ENCODE data around the gene COX15. TPM values are rescaled to one million over a fixed set of nuclear protein-coding genes. Genes with fewer than 3 reads are reported as not detected.
"Not testable (repeated sequence)": the region's sequence is repeated elsewhere in the genome, so short reads cannot be mapped to it uniquely, and the experiment has no call there.

Gene COX15
- 23.1 TPM for total RNA-seq (ENCODE audit: insufficient read depth, low replicate concordance)

DNA sequence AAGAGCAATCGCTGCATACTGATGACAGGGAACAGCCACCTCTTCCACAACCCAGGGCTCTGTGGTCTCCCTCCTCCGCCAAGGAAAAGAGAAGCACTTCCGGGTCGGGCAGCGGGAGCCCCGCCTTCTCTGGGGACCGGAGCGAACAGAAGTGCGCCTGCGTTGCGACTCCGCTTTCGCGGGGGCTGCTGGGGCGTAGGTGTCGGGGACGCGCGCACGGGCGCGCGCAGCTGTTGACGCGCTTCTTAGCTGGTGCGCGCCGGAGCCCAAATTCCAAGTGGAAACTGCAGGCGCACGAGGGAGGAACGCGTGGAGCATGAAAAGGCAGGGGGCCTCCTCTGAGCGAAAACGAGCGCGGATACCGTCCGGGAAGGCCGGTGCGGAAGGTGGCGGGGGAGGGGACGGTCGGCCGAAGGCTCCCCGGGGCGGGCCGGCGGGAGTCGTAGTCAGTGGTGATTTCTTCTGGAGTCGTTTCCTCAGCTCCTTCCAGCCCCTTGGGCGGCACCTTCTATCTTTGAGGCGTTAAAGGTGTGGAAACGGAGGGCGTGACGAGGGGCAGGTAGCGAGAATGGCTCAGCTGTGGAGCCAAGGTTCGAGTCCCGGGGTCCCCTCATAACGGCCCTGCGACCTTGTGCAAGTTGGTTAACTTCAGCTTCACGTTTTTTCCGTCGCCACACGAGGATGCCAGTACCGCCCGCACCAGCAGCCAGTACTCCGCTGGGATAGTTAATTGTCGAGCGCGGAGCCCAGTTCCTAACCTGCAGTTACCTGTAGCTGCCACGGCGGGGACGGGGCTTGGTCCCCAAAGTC, at the start of gene COX15, which contains the start of gene CUTC:
Gene COX15, minus strand, starts transcription at position 95 of the 810 bp plus-strand sequence. Its CDS starts 78 bp downstream, at position 17.
Gene CUTC, plus strand, starts transcription at position 202 of the 810 bp plus-strand sequence. Its CDS starts 115 bp downstream, at position 317.
- peak; percentile 99 for DNase-seq (ENCODE audit: low spot score)

DNA sequence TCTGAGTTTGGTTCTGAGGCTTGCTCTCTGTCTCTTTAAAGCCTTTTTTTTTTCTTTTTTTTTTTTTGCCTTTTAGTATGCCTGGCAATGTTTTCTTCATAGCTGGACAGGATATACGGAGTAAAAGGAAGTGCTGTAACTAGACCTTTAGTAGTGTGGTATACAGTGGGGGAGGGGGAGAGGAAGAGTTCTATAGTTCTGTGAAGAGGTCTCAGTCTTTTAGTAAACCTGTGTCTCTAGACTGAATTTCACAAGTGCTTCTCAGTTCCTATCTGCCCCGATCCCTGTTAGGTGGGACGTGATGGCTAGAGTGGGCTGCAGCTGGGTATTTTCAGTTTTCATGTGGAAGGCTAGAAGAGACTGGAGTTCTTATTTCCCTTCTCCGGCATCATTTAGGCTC, 47.4 kb upstream of the COX15 start:
- DNase-seq (ENCODE audit: low spot score), result peak; percentile 78

DNA sequence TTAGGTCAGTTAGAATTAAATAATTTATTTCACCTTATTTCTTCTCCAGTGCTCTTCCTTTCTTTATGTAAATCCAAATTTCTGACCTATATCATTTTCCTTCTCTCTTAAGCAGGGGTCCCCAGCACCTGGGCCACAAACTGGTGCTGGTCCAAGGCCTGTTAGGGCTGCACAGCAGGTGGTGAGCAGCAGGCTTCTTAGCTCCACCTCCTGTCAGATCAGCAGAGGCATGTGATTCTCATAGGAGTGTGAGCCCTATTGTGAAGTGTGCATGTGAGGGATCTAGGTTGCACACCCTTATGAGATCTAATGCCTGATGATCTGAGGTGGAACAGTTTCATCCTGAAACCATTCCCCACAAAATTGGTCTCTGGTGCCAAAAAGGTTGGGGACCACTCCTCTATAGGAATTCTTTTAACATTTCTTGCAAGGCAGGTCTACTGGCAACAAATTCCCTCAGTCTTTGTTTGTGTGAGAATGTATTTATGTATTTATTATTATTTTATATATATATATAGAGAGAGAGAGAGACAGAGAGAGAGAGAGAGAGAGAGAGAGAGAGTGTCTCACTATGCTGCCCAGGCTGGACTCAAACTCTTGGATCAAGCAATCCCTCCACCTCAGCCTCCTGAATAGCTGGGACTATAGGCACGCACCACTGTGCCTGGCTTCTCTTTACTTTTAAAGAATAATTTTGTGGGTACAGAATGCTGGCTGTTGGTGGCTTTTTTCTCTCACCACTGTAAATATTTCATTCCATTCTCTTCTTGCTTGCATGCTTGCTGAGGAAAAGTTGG, 46.2 kb upstream of the COX15 start:
- no peak for DNase-seq (ENCODE audit: low spot score)

DNA sequence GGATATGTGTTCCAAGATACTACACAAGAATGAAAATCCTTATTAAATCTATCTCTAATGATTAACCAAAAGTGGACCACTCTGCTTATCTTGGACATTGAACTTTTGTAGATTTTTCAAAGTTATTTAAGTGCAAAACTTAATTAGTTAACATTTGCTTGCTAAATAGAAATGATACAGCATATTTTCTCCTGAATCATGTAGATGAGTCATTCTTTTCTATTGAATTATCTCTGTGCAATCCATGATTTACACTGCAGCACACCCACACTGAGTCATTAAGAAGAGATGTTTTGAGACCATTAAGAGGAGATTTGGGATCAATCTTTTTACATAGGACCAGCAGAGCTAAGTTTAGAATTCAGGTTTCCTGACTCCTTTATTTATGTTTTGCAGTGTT, 43.9 kb upstream of the COX15 start:
- peak; percentile 61 for DNase-seq (ENCODE audit: low spot score)

DNA sequence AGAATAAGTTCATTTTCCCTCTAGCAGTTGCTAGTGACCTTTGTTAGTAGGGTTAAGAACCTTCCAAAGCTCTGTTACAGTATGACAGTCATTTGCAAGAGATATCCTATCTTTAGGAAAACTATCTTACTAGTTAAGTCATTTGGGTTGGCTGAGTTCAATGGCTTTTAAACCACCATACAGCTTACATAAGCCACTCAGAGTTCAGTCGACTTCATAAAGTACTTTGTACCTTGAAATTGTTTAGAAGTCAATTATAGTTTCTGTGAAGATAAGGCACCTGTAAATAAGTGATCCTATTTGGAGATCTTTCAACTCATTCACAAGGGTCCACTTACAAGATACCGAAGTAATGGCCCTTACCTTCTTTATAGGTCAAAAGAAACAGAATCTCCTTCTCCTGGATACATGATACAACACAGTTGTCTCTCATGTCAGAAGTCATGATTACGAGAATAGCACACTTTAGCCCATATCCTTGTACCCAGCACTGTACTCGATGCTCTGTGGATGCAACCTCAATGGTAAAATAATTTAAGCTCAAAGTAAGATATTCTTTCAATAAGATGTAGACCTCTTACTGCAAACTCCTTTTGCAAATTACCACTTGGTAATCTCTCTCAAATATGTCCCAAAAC, 38.6 kb upstream of the COX15 start:
- DNase-seq (ENCODE audit: low spot score), result no peak

DNA sequence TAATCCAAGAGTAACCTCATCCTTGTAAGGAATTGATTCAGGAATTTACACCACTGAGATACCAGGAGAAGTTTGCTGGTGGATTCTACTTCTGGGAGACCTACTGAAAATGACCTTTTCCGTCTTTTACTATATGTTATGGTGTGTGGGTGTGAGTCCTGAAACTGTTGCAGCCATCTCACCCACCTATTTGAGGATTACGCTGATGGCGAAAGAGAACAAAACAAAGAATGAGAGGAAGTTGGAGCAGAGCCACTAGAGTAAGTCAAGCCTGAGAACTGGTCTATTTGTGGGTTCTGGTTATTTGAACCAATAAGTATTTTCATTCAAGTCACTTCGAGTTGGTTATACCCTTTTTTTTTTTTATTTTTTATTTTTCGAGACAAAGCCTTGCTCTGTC, 37.8 kb upstream of the COX15 start:
- no peak for DNase-seq (ENCODE audit: low spot score)

DNA sequence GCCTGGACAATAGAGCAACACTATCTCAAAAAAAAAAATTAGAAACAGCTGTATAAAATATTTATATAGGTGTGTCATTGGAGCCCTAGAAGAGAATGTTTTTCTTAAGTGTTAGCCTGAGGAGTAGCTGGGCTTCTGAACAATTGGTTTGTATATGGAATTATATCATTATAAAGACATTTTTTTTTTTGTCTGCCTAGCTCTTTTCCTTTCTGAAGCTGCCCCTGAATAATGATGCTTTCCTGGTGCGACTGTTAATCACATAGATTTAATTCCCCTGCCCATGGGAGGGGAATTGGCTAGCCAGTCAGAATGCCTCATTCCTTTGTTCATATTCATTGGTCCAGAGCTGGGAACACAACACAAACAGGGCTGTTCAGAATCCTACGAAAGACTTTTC, 36.6 kb upstream of the COX15 start:
- DNase-seq (ENCODE audit: low spot score), result no peak

DNA sequence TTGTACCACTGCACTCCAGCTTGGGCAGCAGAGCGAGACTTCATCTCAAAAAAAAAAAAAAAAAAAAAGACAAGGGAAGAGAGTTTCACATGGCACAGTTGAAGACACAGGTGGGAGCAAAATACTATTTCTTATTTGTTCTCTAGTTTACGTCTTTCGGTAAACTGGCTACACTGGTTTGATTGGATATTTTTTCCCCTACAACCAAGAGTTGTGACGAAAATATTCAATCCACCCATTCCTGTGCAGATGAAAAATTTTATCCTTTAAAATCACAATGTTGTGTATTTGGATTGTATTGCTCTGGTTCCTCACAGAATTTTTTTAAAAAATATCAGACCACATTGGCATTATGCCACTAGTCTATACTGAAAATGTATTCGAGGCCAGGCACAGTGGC, 36.0 kb upstream of the COX15 start:
- no peak for DNase-seq (ENCODE audit: low spot score)

DNA sequence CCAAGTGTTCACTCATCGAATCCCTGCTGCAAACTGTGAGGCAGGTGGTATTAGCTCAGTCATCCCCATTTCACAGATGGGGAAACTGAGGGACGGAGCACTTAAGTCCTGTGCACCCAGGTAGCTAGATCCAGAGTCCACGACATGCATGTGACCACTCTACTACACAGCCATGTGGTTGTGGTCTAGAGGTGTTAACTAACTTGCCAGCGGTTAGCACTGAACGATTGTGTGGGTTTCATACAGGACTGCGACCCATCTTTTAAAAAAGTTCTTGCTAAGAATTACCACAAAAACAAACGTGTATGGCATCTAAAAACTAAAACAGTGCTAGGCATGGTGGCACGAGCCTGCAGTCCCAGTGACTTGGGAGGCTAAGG, 34.4 kb upstream of the COX15 start:
- DNase-seq (ENCODE audit: low spot score), result no peak

DNA sequence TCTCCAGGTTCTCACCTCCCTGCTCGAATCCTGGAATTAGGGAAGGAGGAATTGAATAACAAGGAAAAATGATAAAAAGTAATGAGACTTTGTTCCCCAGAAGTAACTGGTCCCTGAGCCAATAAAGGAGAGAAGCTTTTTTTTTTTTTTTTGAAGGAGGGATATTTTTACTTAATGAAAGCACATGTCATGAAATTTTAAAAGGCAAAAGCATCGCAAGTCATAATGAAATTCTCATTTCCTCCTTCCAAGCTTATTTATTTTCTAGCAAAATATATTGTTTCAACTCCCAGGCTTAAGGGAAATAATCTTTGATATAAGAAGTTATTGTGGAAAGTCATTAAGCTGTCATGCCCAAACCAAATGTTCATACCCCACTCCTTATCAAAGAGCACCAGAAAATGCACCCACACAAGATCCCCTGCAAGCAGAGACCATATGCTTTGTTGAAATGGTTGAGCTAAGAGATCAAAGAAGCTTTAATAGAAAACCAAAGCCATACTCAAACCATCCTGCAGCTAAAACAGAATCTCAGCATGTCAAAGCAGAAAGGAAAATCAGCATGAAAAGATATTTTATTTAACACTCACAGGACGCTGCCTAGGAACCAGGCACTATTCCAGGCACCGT, 33.9 kb upstream of the COX15 start:
- DNase-seq (ENCODE audit: low spot score), result peak; percentile 83

DNA sequence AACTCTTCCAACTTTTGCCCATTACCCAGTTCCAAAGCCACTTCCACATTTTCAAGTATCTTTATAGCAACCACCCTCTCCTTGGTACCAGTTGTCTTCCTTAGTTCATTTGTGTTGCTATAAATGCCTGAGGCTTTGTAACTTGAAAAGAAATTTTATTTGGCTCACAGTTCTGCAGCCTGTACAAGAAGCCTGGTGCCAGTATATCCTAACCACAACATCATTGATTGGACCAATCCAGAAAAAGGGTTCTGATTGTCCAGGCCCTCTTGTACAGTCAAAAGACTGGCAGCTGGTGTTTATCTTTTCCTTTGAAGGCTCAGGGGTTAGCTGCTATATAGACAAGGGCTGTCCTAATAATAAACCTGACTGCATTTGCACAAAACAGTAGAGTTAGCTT, 29.4 kb upstream of the COX15 start:
- peak; percentile 68 for DNase-seq (ENCODE audit: low spot score)

DNA sequence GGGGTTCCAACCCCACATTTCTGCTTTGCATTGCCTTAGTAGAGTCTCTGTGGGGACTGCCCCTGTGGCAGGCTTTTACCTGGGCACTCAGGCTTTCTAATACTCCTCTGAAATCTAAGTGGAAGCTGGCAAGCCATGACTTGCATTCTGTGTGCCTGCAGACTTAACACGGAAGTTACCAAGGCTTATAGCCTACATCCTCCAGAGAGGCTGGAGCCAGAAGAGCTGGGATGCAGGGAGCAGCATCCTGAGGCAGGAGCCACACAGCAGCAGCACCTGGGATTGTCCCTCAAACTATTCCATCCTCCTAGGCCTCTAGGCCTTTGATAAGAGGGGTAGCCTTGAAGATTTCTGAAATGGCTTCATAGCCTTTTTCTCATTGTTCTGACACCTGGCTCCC, 28.4 kb upstream of the COX15 start:
- DNase-seq (ENCODE audit: low spot score), result no peak

DNA sequence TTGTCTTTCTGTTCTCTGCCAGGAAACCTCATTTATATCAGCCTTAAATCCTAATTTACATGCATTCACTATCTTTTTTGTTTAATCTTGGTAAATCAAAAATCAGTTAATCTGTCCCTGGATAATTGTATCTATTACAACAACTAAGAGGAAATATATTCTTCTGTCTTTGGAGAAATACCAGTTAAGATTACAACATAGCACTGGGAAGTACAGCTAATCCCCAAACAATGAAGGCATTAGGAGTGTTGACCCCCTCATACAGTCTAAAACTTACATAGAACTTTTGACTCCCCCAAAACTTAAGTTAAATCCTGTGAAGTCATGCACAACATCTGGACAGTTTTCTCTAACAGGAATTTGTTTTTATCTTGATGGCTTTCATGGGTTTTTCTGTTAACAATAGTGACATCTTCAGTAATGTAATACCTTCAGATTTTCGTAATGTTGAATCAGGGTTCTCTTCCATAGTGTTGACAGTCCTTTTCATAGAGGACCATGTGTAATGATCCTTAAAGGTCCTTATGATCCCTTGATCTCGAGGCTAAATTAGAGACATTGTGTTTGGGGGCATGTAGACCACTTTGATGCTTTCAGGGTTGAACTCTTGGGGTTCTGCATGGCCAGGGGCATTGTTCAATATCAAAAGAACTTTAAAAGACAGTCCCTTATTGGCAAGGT, 26.4 kb upstream of the COX15 start:
- peak; percentile 93 for DNase-seq (ENCODE audit: low spot score)

DNA sequence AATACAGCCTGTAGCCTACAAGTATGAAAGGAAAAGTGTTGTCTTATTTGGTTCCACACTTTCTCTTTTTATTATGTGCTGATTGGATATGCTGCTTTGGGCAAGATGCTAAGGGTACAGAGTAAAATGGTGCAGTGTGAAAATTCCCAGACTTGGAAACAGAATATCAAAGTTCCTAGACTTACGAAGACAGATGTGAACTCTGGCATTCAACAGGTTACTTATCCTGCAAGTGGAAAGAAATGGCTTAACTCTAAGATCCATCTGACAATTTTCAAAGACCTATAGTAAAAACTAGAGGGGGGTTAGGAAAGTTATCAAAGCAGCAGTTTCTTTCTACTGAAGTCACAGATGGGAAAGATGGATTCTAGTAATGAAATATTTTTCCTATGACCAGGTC, 24.2 kb upstream of the COX15 start:
- DNase-seq (ENCODE audit: low spot score), result peak; percentile 72

DNA sequence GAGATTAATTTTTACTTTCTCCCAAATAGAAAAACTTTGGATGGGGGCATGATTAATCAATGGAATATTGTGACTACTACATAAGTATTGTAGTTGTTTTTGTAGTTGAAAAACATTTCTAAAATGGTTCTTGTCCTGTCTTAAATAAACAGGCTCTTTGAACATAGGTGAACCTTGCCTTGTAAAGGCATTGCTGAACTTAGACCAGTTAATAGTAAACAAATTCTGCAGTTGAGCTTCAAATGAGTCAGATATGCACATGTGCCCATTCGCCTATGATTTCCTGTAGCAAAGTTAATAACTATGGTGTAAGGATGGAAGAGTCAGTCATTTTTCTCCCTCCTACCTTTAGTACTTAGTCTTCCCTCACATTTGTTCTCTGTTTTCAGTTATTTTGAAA, 22.7 kb upstream of the COX15 start:
- no peak for DNase-seq (ENCODE audit: low spot score)

DNA sequence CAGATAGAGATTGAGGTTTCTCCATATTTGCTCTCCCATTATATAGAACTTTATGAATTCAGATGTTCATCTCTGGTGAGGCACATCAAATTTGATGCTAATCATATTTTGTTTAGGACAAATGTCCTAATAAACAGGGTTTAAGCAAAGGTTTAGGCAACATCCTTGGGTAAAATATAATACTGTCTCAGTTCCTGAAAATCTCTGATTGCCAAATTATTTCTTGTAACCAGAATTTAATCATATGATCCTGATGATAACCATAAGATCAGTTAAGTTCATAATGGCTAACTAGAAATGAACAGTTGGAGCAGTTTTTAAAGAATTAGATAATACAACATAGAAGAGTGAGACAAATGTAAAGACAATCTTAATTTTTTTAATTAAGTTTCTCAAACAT, 18.7 kb upstream of the COX15 start:
- no peak for DNase-seq (ENCODE audit: low spot score)

DNA sequence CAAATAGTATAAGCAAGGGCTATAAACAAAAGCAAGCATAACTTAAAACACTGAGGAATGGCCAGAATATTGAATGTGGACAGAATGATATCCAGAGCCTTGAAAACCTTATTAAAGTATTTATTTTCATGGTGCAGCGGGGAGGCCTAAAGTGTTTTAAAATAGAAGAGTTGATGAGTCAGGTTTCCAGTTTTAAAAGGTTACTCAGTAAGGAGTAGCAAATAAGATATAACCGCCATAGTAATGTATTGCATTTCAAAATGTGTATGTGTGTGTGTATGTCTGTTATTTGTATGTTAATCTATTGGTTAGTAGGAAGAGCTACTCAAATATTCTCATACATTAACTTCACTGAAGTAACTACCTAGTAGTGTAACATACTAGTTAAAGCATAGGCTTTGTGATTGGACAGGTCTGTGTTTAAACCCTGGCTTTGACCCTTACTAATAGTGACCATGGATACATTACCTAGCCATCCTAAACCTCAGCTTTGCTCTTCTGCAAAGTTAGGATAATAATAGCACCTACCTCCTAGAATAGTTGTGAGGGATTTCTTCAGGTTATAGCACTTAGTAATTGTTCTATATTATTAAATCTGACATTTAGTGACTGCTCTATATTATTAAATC, 17.0 kb upstream of the COX15 start:
- peak; percentile 27 for DNase-seq (ENCODE audit: low spot score)

DNA sequence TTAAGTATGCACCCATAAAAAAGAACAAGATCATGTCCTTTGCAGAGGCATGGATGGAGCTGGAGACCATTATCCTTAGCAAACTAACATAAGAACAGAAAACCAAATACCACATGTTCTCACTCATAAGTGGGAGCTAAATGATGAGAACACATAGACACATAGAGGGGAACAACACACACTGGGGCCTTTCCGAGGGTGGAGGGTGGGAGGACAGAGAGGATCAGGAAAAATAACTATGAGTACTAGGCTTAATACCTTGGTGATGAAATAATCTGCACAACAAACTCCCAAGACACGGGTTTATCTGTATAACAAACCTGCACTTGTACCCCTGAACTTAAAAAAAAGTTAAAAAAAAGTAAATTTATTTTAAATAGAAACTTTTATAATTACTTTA, 14.2 kb upstream of the COX15 start:
- not testable (repeated sequence) for DNase-seq (ENCODE audit: low spot score)

DNA sequence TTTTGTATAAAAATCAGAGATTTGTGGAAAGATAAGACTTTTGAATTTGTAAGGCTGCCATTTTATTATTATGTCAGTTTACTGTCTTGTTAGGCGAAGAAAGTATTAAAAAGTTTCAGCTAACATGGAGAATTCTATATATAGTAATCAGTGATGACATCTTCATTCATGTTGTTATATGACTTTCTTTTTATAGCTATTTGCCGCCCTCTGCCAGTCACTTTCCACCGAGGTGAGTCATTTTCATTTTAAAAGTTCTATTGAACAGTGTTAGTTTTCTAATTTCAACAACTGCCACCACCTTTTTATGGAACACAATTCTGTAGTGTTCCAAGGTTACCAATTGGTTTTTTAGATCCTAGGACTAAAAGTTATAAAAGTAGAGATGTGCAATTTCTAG, 11.9 kb upstream of the COX15 start:
- no peak for DNase-seq (ENCODE audit: low spot score)

DNA sequence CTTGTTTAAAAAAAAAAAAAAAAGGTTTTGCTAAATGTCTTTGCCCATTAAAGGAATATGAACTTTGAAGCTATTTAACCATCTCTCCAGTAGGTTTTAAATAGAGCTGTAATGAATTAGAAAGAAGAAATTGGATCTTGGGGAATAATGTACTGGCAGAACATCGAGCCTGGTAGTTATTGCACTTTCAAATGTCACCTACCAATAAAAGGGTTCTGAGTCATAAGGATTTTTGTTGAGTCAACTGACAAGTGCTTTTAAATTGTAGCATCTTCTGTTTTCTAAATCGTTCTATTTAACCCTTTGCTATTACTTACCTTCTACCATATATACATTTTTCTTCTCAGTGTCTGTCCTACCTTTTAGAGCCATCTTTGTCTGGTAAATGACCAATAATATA, 10.8 kb upstream of the COX15 start:
- DNase-seq (ENCODE audit: low spot score), result no peak

DNA sequence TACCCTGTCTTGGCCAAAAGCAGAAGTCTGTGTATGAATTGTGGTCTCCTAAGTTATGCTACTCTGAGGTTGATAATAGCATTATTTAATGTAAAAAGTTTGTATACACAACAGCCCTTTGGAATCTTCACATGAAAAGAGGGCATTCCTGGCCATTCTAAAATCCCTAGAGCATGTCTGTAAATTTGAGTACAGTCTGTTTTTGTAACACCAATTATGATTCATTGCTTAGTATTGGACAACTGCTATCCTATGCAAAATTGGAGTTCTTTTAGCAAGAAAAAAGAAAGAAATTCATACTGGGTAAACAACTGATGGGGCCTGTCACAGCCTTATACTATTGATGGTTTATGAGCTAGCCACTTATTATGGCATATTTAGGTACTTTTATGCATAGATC, 10.3 kb upstream of the COX15 start:
- DNase-seq (ENCODE audit: low spot score), result no peak
